Measurements from ENCODE around the gene PRSS36. TPM values are rescaled to one million over a fixed set of nuclear protein-coding genes. Genes with fewer than 3 reads are reported as not detected.

Gene PRSS36
- total and polyA plus RNA-seq, 9 donors, result 0.28 to 2.1 (median 1.1) TPM; not detected in 2

GRCh38 chr16:31182391-31182790 is 32.5 kb upstream of the PRSS36 start:
- no peak for DNase-seq
- H3K9me3 ChIP-seq, result no peaks in the 10 kb centered on the region
- no peaks in the 10 kb centered on the region for H3K36me3 ChIP-seq
- 14 to 16% (median 15%) methylated on average over 7 of the region's 7 CpGs for WGBS, 3 donors
- no peak overlapping the region for H3K27ac ChIP-seq
- peak overlapping the region; percentile 78 for H3K4me3 ChIP-seq
- H3K4me1 ChIP-seq (ENCODE audit: insufficient read depth), result peaks cover 16% of the 10 kb centered on the region
- intact Hi-C loops (cut with DNase I), result loop anchor here in 2 of 4 donors (5.0 to 10.0 kb wide), 6 partner anchors 48 to 522 kb away; partner anchors contain the start of genes PRSS53 (in 1 of the 2), PRSS8 (in 1 of the 2) and ZNF843 (in 1 of the 2)
- TF ChIP-seq CTCF (IDR thresholded peaks at IDR 0.05), result no peak
- no peak for TF ChIP-seq EP300 (IDR thresholded peaks at IDR 0.05)
- no peak for TF ChIP-seq POLR2A (IDR thresholded peaks at IDR 0.05)
- no peaks in the 10 kb centered on the region for H3K27me3 ChIP-seq

- Histone ChIP-seq H3K9me3 (no peaks in the 10 kb centered on the region), H3K36me3 (no peaks in the 10 kb centered on the region), H3K27ac (peak overlapping the region; percentile 91 to 95), H3K4me3 (peak overlapping the region; percentile 78), H3K4me1 (ENCODE audit: insufficient read depth) (peaks cover 16% of the 10 kb centered on the region), H3K27me3 (no peaks in the 10 kb centered on the region)
- TF ChIP-seq POLR2A (IDR thresholded peaks at IDR 0.05) (no peak), EP300 (IDR thresholded peaks at IDR 0.05) (no peak), CTCF (IDR thresholded peaks at IDR 0.05) (no peak)
- WGBS, 3 donors, result 2 to 4% (median 4%) methylated on average over 31 of the region's 31 CpGs
- intact Hi-C loops (cut with DNase I), result loop anchor here in 2 of 4 donors (5.0 to 10.0 kb wide), 6 partner anchors 46 to 524 kb away; partner anchors contain the start of genes PRSS53 (in 1 of the 2), PRSS8 (in 1 of the 2) and ZNF843 (in 1 of the 2)
- DNase-seq, result peak in 4 of 5 donors; percentile 23 to 59 (median 38)
These were observed 31.4 kb upstream of the PRSS36 start for GRCh38 chr16:31181102-31181830.

- H3K4me1 ChIP-seq (ENCODE audit: insufficient read depth), result peaks cover 14% of the 10 kb centered on the region
- DNase-seq, result peak; percentile 91 to 96 (median 95)
- TF ChIP-seq EP300 (IDR thresholded peaks at IDR 0.05) (no peak), POLR2A (IDR thresholded peaks at IDR 0.05) (peak; percentile 98), CTCF (IDR thresholded peaks at IDR 0.05) (peak; percentile 14 to 52 (median 34))
- intact Hi-C loops (cut with DNase I), result loop anchor here in 2 of 4 donors (5.0 to 10.0 kb wide), 6 partner anchors 45 to 525 kb away; partner anchors contain the start of genes PRSS53 (in 1 of the 2), PRSS8 (in 1 of the 2) and ZNF843 (in 1 of the 2)
- peak within 1 kb of the TSS; percentile 91 to 95 for H3K27ac ChIP-seq
- no peaks in the 10 kb centered on the region for H3K27me3 ChIP-seq
- WGBS, 3 donors, result 0% methylated on average over 64 to 69 of the region's 69 CpGs
- peak within 1 kb of the TSS; percentile 78 for H3K4me3 ChIP-seq
- H3K9me3 ChIP-seq, result no peaks in the 10 kb centered on the region
- H3K36me3 ChIP-seq, result no peaks in the 10 kb centered on the region
These were observed 30.0 kb upstream of the PRSS36 start, which contains the start of gene FUS for GRCh38 chr16:31179747-31180459. Gene FUS, plus strand, starts transcription at chr16:31180139. Its CDS starts 76 bp downstream, at chr16:31180215.

- TF ChIP-seq EP300 (IDR thresholded peaks at IDR 0.05), result no peak
- no peak for TF ChIP-seq POLR2A (IDR thresholded peaks at IDR 0.05)
- TF ChIP-seq CTCF (IDR thresholded peaks at IDR 0.05), result no peak
- intact Hi-C loops (cut with DNase I), result no loop called here
- DNase-seq, result no peak
- Histone ChIP-seq H3K4me3 (peak overlapping the region; percentile 78), H3K27ac (peak overlapping the region; percentile 91 to 95), H3K4me1 (ENCODE audit: insufficient read depth) (peaks cover 14% of the 10 kb centered on the region), H3K36me3 (no peaks in the 10 kb centered on the region), H3K9me3 (no peaks in the 10 kb centered on the region), H3K27me3 (no peaks in the 10 kb centered on the region)
- WGBS, 3 donors, result 1 to 2% (median 2%) methylated on average over 27 of the region's 27 CpGs
These were observed 29.4 kb upstream of the PRSS36 start for GRCh38 chr16:31179219-31179746.
